Erythroblast (primary cell): ENCODE measurements around the gene SNAP29.
A peak's percentile ranks its signal among the peaks of the same experiment; 100 is the strongest.
"Not testable (repeated sequence)": the region's sequence is repeated elsewhere in the genome, so short reads cannot be mapped to it uniquely, and the experiment has no call there.

Source experiments
- DNase-seq, 2 experiments: peaks; one replicate each; lab custom pipeline; 2025; lab: John Stamatoyannopoulos, UW
- GATA1 ChIP-seq: IDR thresholded peaks from 2 replicates; pipeline ENCODE4 v1.6.1; 2011; ENCODE audit warnings: low read depth, mild to moderate bottlenecking, control low read depth, low read length, moderate library complexity
- POLR2A ChIP-seq: IDR thresholded peaks from 2 replicates; pipeline ENCODE4 v1.6.1; 2011; ENCODE audit warnings: mild to moderate bottlenecking, low read length

Gene SNAP29

GRCh38 chr22:20909543-20910303 lies 50.9 kb downstream of the SNAP29 start:
- no peak for TF ChIP-seq POLR2A
- TF ChIP-seq GATA1 = no peak
- DNase-seq = no peak

GRCh38 chr22:20912494-20912893 lies 53.7 kb downstream of the SNAP29 start:
- no peak for DNase-seq
- TF ChIP-seq POLR2A (no peak), GATA1 (no peak)

DNA sequence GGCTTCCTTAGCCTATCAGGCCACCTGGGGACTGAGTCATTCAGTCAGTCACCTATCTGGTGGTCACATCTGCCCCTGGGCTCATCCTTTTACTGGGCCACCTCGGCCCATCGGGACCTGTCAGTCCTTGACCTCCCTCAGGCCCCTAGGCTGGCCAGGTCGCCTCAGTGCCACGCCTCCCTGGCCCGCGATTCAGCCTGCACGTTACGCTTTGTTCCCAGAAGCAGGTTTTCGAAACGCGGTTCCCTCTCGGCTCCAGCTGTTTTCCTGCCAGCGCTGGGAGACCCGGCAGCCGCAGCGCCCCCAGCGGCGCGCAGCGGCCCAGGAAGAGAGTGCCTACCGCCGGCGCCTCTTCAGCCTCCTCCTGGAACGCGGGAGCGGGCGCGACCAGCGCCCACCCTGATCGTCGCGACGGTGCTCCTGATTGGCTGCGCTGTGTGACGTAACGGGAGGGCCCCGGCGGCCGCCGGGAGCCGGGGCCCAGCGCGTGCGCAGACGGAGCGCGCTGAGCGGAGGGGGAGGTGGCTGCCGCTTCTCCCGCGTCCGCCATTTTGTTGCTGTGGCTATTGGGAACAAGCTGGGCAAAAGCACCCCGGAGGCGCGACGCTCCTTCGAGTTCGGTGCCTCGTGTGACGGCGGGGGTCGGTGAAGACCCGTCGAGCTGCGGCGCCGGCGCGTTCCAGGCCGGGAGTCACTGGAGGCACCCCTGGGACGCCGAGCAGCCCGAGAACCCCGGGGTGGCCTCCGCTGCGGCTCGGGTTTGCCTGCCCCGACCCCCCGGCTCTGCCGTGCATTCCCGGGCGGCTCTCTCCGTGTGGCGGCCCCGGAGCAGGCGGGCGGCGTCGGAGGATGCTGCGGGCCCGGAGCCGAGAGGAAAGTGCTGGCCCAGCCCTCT lies 58.4 kb downstream of the SNAP29 start, which contains the start of gene CRKL:
TSS of gene CRKL (plus strand) at position 492 of the 895 bp plus-strand sequence. CDS start 528 bp downstream, outside the sequence.
- TF ChIP-seq POLR2A = peak; percentile 88
- TF ChIP-seq GATA1 = peak; percentile 17
- peak; percentile 97 to 99 for DNase-seq

GRCh38 chr22:20918663-20919218 lies 59.9 kb downstream of the SNAP29 start:
- TF ChIP-seq POLR2A (no peak), GATA1 (no peak)
- DNase-seq = peak; percentile 35 to 37

- DNase-seq = peak in 1 of 2 experiments; percentile 32
- TF ChIP-seq GATA1 (no peak), POLR2A (no peak)
Measured at GRCh38 chr22:20919718-20920117, 60.9 kb downstream of the SNAP29 start.

DNA sequence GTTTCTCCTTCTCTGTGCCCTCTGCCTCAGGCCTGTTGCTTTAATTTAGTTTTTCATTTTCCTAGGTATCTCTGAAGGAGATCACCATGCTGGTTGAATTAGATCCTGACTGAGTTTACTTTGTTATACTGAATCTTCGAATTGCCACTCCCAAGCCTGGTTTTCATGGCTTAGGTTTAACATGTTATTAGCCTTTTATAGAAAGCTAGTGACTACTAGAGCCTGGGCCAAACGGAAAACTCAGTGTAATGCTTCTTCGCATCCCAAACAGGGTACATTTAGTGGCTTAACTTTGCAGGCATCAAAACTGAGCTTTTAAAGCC lies 62.0 kb downstream of the SNAP29 start:
- DNase-seq = no peak
- TF ChIP-seq POLR2A (no peak), GATA1 (no peak)

DNA sequence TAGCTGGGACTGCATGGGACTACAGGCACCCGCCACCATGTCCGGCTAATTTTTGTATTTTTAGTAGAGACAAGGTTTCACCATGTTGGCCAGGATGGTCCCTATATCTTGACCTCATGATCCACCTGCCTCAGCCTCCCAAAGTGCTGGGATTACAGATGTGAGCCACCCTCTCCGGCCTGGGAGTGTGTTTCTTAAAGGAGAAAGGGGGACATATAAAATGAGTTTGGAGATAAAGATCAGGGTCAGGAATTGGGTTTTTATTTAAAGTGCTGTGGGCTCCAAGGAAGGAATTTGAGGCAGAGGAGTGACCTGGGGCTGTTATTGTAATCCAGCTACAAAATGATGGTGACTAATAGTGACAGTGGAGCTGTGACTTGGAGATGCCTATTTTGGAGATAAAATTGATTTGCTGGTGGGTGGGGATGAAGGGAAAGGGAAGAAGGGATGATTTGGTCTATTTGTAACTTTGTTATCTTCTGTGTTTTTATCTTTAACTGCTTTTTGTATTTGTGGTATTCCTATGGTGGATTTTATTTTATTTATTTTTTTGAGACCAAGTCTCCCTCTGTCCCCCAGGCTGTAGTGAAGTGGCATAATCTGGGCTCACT lies 63.4 kb downstream of the SNAP29 start:
- peak in 1 of 2 experiments; percentile 21 for DNase-seq
- no peak for TF ChIP-seq POLR2A
- no peak for TF ChIP-seq GATA1

DNA sequence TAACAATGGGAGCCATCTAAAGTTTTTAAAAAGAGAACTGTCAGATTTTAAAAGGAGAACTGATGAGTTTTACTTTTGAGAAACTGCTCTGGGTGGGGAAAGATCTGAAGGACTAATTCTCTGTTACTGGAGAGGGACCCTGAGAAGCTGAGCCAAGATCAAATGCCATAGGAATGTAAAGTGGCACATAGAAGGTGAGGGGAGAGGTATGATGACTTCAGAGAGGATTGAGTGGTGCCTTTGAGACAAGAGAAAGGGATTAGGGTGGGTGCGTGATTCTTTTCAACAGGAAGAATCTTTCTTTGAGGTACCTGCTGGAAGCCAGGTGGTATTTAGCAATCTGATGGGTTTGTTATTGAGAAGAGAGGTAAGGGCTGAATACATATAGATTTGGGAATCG lies 67.4 kb downstream of the SNAP29 start:
- DNase-seq = no peak
- no peak for TF ChIP-seq POLR2A
- no peak for TF ChIP-seq GATA1

DNA sequence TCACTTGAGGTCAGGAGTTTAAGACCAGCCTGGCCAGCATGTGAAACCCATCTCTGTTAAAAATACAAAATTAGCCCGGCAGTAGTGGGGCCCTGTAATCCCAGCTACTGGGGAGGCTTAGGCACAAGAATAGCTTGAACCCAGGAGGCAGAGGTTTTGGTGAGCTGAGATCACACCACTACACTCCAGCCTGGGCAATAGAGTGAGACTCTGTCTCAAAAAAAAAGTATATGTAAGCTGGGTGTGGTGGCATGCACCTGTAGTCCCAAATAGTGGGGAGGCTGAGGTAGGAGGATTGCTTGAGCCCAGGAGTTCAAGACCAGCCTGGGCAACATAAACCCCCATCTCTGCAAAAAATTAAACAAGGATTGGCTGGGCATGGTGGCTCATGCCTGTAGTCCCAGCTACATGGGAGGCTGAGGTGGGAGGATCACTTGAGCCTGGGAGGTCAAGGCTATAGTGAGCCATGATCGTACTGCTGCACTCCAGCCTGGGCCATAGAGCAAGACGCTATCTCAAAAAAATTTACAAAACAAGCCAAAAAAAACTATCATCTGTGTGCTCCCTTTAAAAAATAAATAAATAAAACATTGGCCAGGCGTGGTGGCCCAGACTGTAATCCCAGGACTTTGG lies 69.2 kb downstream of the SNAP29 start:
- TF ChIP-seq POLR2A (no peak), GATA1 (no peak)
- no peak for DNase-seq

GRCh38 chr22:20928573-20928967 lies 69.8 kb downstream of the SNAP29 start:
- no peak for TF ChIP-seq GATA1
- TF ChIP-seq POLR2A = no peak

DNA sequence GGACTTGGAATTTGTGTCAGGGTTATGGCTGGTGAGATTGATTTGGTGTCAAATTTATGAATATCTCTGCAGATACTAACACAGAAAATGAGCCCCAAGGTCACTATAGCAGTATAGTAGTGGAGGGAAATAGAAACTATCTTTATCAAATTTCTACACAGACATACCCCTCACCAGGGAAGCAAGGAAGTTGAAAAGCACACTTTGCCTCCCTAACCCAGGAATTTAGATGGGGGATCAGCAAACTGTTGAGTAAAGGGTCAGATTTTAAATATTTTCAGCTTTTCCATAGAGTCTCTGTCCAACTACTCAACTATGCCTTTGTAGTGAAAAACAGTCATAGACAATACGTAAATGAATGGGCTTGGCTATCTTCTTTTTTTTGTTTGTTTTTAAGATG lies 71.2 kb downstream of the SNAP29 start:
- no peak for DNase-seq
- TF ChIP-seq GATA1 (no peak), POLR2A (no peak)

More at GRCh38 chr22:20928573-20928967, 69.8 kb downstream of the SNAP29 start:
- no peak for DNase-seq

DNA sequence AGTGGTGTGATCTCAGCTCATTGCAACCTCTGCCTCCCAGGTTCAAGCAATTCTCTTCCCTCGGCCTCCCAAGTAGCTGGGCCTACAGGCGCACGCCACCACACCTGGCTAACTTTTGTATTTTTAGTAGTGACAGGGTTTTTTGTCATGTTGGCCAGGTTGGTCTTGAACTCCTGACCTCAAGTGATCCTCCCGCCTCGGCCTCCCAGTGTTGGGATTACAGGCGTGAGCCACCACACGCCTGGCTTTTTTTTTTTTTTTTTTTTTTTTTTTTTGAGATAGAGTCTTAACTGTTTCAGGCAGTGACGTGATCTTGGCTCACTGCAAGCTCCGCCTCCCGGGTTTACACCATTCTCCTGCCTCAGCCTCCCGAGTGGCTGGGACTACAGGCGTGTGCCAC lies 71.6 kb downstream of the SNAP29 start:
- DNase-seq = not testable (repeated sequence)

DNA sequence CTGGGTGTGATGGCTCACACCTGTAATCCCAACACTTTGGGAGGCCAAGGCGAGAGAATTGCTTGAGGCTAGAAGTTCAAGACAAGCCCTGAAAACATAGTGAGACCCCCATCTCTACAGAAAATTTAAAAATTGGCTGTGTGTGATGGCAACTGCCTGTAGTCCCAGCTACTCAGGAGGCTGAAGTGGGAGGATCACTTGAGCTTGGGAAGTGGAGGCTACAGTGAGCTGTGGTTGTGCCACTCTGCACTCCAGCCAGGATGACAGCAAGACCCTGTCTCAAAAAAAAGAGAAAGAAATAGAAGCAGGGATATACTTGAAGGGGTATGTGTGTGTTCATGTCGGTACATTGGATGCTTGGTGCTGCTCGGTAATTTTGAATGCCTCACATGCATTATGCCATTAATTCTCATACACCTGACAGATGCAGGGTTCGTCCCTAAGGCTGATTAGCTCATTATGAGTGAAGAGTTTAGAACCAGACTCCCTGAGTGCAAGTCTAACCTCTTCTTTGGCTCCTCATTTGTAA lies 72.4 kb downstream of the SNAP29 start:
- no peak for DNase-seq
- TF ChIP-seq GATA1 (no peak), POLR2A (no peak)
